HEK293 (cell line): ENCODE measurements around the gene NUP210.

Experiments used
- CTCF ChIA-PET: fragments of 350-600 bp; formaldehyde crosslinking; extraction: SDS; loops from one replicate; lab custom pipeline; 2021; ENCODE audit warnings: antibody characterized with exemption; lab: Yijun Ruan, JAX
- POLR2A ChIA-PET: fragments of 300-600 bp; formaldehyde crosslinking; extraction: SDS; loops from one replicate; lab custom pipeline; 2020; ENCODE audit warnings: antibody characterized with exemption, inconsistent platforms; lab: Yijun Ruan, JAX
- H3K27ac ChIP-seq: fragments of 200-500 bp; sonication (Bioruptor generic); 2 replicates; pipeline ENCODE4 v1.5.1; 2014; ENCODE audit warnings: low read depth, low read length, control low read depth, inconsistent platforms; ENCODE audit errors: extremely low read depth
- H3K36me3 ChIP-seq, 2 experiments: fragments of 200-500 bp in 1 of 2; sonication (Bioruptor generic) in 1 of 2; 1 replicate in 1 of 2; 2 replicates in 1 of 2; pipeline ENCODE4 v1.5.1; 2014 to 2017; ENCODE audit warnings: inconsistent platforms in 2 of 2, low read length in 2 of 2; ENCODE audit not compliant: control insufficient read depth in 2 of 2, insufficient read depth in 1 of 2
- H3K4me1 ChIP-seq: fragments of 200-500 bp; sonication (Bioruptor generic); 2 replicates; pipeline ENCODE4 v1.5.1; 2014; ENCODE audit warnings: mild to moderate bottlenecking, low read length, inconsistent platforms; ENCODE audit not compliant: control insufficient read depth, insufficient read depth
- H3K4me3 ChIP-seq: 2 replicates; pipeline ENCODE4 v1.5.1; 2011; ENCODE audit warnings: low read depth, mild to moderate bottlenecking, control low read depth, low read length, moderate library complexity
- H3K9me3 ChIP-seq: fragments of 200-500 bp; sonication (Bioruptor generic); 2 replicates; pipeline ENCODE4 v1.5.1; 2014; ENCODE audit warnings: low read depth, low read length, inconsistent platforms; ENCODE audit not compliant: control insufficient read depth, insufficient read depth
- AEBP2 ChIP-seq: fragments of 450-650 bp; formaldehyde crosslinking; IDR thresholded peaks from 2 replicates; pipeline ENCODE4 v1.5.1; 2016; ENCODE audit warnings: missing biosample characterization, missing genetic modification characterization, borderline replicate concordance
- HOXD13 ChIP-seq: sonication (generic); formaldehyde crosslinking; IDR thresholded peaks from 2 replicates; pipeline ENCODE4 v1.8.0; 2022; ENCODE audit warnings: missing genetic modification reagents, borderline replicate concordance
- KLF16 ChIP-seq: fragments of 450-650 bp; formaldehyde crosslinking; IDR thresholded peaks from 2 replicates; pipeline ENCODE4 v1.5.1; 2017; ENCODE audit warnings: missing biosample characterization, missing genetic modification characterization
- PBX3 ChIP-seq: sonication (generic); formaldehyde crosslinking; IDR thresholded peaks from 2 replicates; pipeline ENCODE4 v1.8.1; 2022; ENCODE audit warnings: mild to moderate bottlenecking, moderate library complexity, missing genetic modification reagents
- PRDM10 ChIP-seq: fragments of 450-650 bp; formaldehyde crosslinking; IDR thresholded peaks from 2 replicates; pipeline ENCODE4 v1.5.1; 2016; ENCODE audit warnings: missing biosample characterization, missing genetic modification characterization
- RBAK ChIP-seq: fragments of 450-650 bp; formaldehyde crosslinking; IDR thresholded peaks from 2 replicates; pipeline ENCODE4 v1.5.1; 2016; ENCODE audit warnings: missing biosample characterization, missing genetic modification characterization
- SCRT1 ChIP-seq: fragments of 450-650 bp; formaldehyde crosslinking; IDR thresholded peaks from 2 replicates; pipeline ENCODE4 v1.5.1; 2016; ENCODE audit warnings: missing biosample characterization, missing genetic modification characterization, borderline replicate concordance
- YY1 ChIP-seq: fragments of 450-650 bp; formaldehyde crosslinking; IDR thresholded peaks from 2 replicates; pipeline ENCODE4 v1.5.1; 2018; ENCODE audit warnings: missing biosample characterization, missing genetic modification characterization
- ZFHX2 ChIP-seq: fragments of 450-650 bp; formaldehyde crosslinking; conservative IDR thresholded peaks from 2 replicates; pipeline ENCODE4 v1.5.1; 2016; ENCODE audit warnings: missing biosample characterization, missing genetic modification characterization
- ZNF155 ChIP-seq: fragments of 450-650 bp; formaldehyde crosslinking; IDR thresholded peaks from 2 replicates; pipeline ENCODE4 v1.5.1; 2016; ENCODE audit warnings: missing biosample characterization, missing genetic modification characterization
- ZNF174 ChIP-seq: fragments of 450-650 bp; formaldehyde crosslinking; IDR thresholded peaks from 2 replicates; pipeline ENCODE4 v1.5.0; 2017; ENCODE audit warnings: missing biosample characterization, mild to moderate bottlenecking, missing genetic modification characterization
- ZNF2 ChIP-seq: fragments of 450-650 bp; formaldehyde crosslinking; IDR thresholded peaks from 2 replicates; pipeline ENCODE4 v1.5.1; 2016; ENCODE audit warnings: missing biosample characterization, missing genetic modification characterization
- ZNF211 ChIP-seq: fragments of 450-650 bp; formaldehyde crosslinking; IDR thresholded peaks from 2 replicates; pipeline ENCODE4 v1.5.1; 2016; ENCODE audit warnings: low read depth, missing biosample characterization, missing genetic modification characterization
- ZNF26 ChIP-seq: fragments of 450-650 bp; formaldehyde crosslinking; IDR thresholded peaks from 2 replicates; pipeline ENCODE4 v1.5.1; 2016; ENCODE audit warnings: missing biosample characterization, missing genetic modification characterization
- ZNF292 ChIP-seq: fragments of 450-650 bp; formaldehyde crosslinking; IDR thresholded peaks from 2 replicates; pipeline ENCODE4 v1.5.1; 2016; ENCODE audit warnings: low read depth, missing biosample characterization, missing genetic modification characterization, borderline replicate concordance
- ZNF513 ChIP-seq: fragments of 450-650 bp; IDR thresholded peaks from 2 replicates; pipeline ENCODE4 v1.5.1; 2018; ENCODE audit warnings: missing biosample characterization, missing genetic modification characterization
- ZNF544 ChIP-seq: fragments of 450-650 bp; formaldehyde crosslinking; IDR thresholded peaks from 2 replicates; pipeline ENCODE4 v1.5.0; 2017; ENCODE audit warnings: missing biosample characterization, missing genetic modification characterization
- ZNF571 ChIP-seq: fragments of 450-650 bp; formaldehyde crosslinking; IDR thresholded peaks from 2 replicates; pipeline ENCODE4 v1.5.0; 2017; ENCODE audit warnings: missing biosample characterization, missing genetic modification characterization
- ZNF621 ChIP-seq: fragments of 450-650 bp; formaldehyde crosslinking; IDR thresholded peaks from 2 replicates; pipeline ENCODE4 v1.5.1; 2017; ENCODE audit warnings: missing biosample characterization, missing genetic modification characterization
- ZNF624 ChIP-seq: fragments of 450-650 bp; formaldehyde crosslinking; IDR thresholded peaks from 2 replicates; pipeline ENCODE4 v1.5.1; 2017; ENCODE audit warnings: missing biosample characterization, missing genetic modification characterization
- ZNF677 ChIP-seq: fragments of 450-650 bp; IDR thresholded peaks from 2 replicates; pipeline ENCODE4 v1.5.0; 2018; ENCODE audit warnings: missing biosample characterization, mild to moderate bottlenecking, missing genetic modification characterization, moderate library complexity
- ZNF776 ChIP-seq: fragments of 450-650 bp; formaldehyde crosslinking; IDR thresholded peaks from 2 replicates; pipeline ENCODE4 v1.5.0; 2017; ENCODE audit warnings: missing biosample characterization, missing genetic modification characterization, borderline replicate concordance

Gene NUP210

GRCh38 chr3:13333236-13333897 lies 86.8 kb downstream of the NUP210 start:
- Histone ChIP-seq H3K36me3 (peaks cover 6 to 99% of the 10 kb centered on the region in 2 experiments; a peak in 2 of 3 replicates), H3K27ac (no peak overlapping the region), H3K4me1 (no peaks in the 10 kb centered on the region), H3K9me3 (no peaks in the 10 kb centered on the region), H3K4me3 (no peak overlapping the region)
- no peak for TF ChIP-seq PBX3 (CRISPR knock-in tag)
- no peak for TF ChIP-seq ZNF2 (tag by site-specific recombination)
- no peak for TF ChIP-seq ZNF155
- TF ChIP-seq ZNF26 (tag by site-specific recombination) = no peak
- TF ChIP-seq ZNF677 (tag by site-specific recombination) = no peak
- no peak for TF ChIP-seq ZNF571 (tag by site-specific recombination)
- TF ChIP-seq ZNF776 = no peak
- no peak for TF ChIP-seq ZNF513 (tag by site-specific recombination)
- no peak for TF ChIP-seq YY1 (tag by site-specific recombination)
- no peak for TF ChIP-seq ZNF544 (tag by site-specific recombination)
- no peak for TF ChIP-seq ZNF621 (tag by site-specific recombination)
- TF ChIP-seq AEBP2 (tag by site-specific recombination) = no peak
- TF ChIP-seq ZFHX2 (tag by site-specific recombination) = no peak
- no peak for TF ChIP-seq ZNF292 (tag by site-specific recombination)
- TF ChIP-seq RBAK (tag by site-specific recombination) = no peak
- ChIA-PET POLR2A (no interaction called here), CTCF (interaction anchor here (1.7 kb wide), 1 partner anchor 241 kb away, joined by 4 read pairs; no protein-coding TSS in a partner anchor)

GRCh38 chr3:13332740-13333139 lies 87.4 kb downstream of the NUP210 start:
- CTCF ChIA-PET = interaction anchor here (0.6 to 1.7 kb wide), 3 partner anchors 20 to 240 kb away, joined by 3 to 4 read pairs (median 3); no protein-coding TSS in a partner anchor
- Histone ChIP-seq H3K9me3 (no peaks in the 10 kb centered on the region), H3K36me3 (peaks cover 6 to 99% of the 10 kb centered on the region in 2 experiments; a peak in 2 of 3 replicates), H3K4me3 (no peak overlapping the region), H3K4me1 (no peaks in the 10 kb centered on the region), H3K27ac (no peak overlapping the region)
- POLR2A ChIA-PET = interaction anchor here (1.0 kb wide), 1 partner anchor 120 kb away, joined by 3 read pairs; no protein-coding TSS in a partner anchor
- TF ChIP-seq AEBP2 (tag by site-specific recombination) (no peak), HOXD13 (CRISPR knock-in tag) (no peak), PBX3 (CRISPR knock-in tag) (no peak), YY1 (tag by site-specific recombination) (no peak), ZNF211 (no peak), SCRT1 (no peak), ZNF624 (no peak), ZNF174 (tag by site-specific recombination) (no peak), KLF16 (tag by site-specific recombination) (no peak), PRDM10 (no peak)
